Parathyroid adenoma (tissue), 2 donors: ENCODE data around the gene IQCH.
A peak's percentile ranks its signal among the peaks of the same experiment; 100 is the strongest.

Source experiments
- H2AFZ ChIP-seq: fragments of 300-600 bp; sonication (generic); one replicate; pipeline ENCODE4 v1.7.0; 2017; ENCODE audit warnings: antibody characterized with exemption, mild to moderate bottlenecking
- H3K27ac ChIP-seq: fragments of 300-600 bp; sonication (generic); one replicate; pipeline ENCODE4 v1.7.0; 2017
- H3K27me3 ChIP-seq: fragments of 300-600 bp; sonication (generic); one replicate; pipeline ENCODE4 v1.7.0; 2017; ENCODE audit warnings: low read length; ENCODE audit not compliant: control insufficient read depth, insufficient read depth
- H3K36me3 ChIP-seq: fragments of 300-600 bp; sonication (generic); one replicate; pipeline ENCODE4 v1.7.0; 2017; ENCODE audit warnings: low read length; ENCODE audit not compliant: control insufficient read depth, insufficient read depth
- H3K4me1 ChIP-seq: fragments of 300-600 bp; sonication (generic); one replicate; pipeline ENCODE4 v1.7.0; 2017; ENCODE audit warnings: control low read depth
- H3K4me2 ChIP-seq: fragments of 300-600 bp; sonication (generic); one replicate; pipeline ENCODE4 v1.7.0; 2017; ENCODE audit warnings: low read length
- H3K4me3 ChIP-seq: fragments of 300-600 bp; sonication (generic); one replicate; pipeline ENCODE4 v1.7.0; 2017; ENCODE audit warnings: low read depth, low read length
- H3K79me2 ChIP-seq: fragments of 300-600 bp; sonication (generic); one replicate; pipeline ENCODE4 v1.7.0; 2017; ENCODE audit warnings: control low read depth
- H3K9ac ChIP-seq: fragments of 300-600 bp; sonication (generic); one replicate; pipeline ENCODE4 v1.7.0; 2017; ENCODE audit warnings: mild to moderate bottlenecking
- H3K9me3 ChIP-seq: fragments of 300-600 bp; sonication (generic); one replicate; pipeline ENCODE4 v1.7.0; 2017; ENCODE audit warnings: low read length; ENCODE audit not compliant: control insufficient read depth
- TF ChIP-seq, protein P1 (sequence below): fragments of 300-600 bp; sonication (generic); IDR thresholded peaks from one replicate; pipeline ENCODE4 v1.7.0; 2017; ENCODE audit warnings: antibody characterized with exemption, mild to moderate bottlenecking
- donor health status: primary hyperparathyroidism.

Gene IQCH

DNA sequence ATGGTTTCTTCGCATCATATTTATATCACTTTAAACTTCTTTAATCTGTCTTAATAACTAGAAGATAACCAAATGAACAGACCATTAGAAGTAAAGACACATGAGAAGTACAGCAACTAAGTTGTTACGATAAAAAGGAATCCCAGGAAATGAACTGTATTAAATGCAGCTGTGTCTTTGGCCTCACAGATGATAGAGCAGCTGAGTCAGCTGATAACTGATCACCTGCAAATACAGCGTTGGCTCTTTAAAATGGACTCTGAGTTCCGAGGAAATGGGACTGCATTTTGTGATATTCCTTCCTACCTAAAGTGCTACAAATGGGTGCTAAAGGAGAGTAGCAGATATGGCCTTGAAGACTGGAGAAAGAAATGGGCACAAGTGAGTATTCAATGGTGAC lies 145.3 kb downstream of the IQCH start:
- Histone ChIP-seq H3K4me2 (no peak overlapping the region), H2AFZ (peak overlapping the region; percentile 46), H3K36me3 (no peaks in the 10 kb centered on the region), H3K27me3 (no peaks in the 10 kb centered on the region), H3K79me2 (no peaks in the 10 kb centered on the region), H3K4me3 (no peak overlapping the region), H3K4me1 (peaks cover 3% of the 10 kb centered on the region), H3K27ac (no peak overlapping the region), H3K9me3 (no peaks in the 10 kb centered on the region), H3K9ac (no peak overlapping the region)
- TF ChIP-seq, protein P1, sequence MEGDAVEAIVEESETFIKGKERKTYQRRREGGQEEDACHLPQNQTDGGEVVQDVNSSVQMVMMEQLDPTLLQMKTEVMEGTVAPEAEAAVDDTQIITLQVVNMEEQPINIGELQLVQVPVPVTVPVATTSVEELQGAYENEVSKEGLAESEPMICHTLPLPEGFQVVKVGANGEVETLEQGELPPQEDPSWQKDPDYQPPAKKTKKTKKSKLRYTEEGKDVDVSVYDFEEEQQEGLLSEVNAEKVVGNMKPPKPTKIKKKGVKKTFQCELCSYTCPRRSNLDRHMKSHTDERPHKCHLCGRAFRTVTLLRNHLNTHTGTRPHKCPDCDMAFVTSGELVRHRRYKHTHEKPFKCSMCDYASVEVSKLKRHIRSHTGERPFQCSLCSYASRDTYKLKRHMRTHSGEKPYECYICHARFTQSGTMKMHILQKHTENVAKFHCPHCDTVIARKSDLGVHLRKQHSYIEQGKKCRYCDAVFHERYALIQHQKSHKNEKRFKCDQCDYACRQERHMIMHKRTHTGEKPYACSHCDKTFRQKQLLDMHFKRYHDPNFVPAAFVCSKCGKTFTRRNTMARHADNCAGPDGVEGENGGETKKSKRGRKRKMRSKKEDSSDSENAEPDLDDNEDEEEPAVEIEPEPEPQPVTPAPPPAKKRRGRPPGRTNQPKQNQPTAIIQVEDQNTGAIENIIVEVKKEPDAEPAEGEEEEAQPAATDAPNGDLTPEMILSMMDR = no peak

DNA sequence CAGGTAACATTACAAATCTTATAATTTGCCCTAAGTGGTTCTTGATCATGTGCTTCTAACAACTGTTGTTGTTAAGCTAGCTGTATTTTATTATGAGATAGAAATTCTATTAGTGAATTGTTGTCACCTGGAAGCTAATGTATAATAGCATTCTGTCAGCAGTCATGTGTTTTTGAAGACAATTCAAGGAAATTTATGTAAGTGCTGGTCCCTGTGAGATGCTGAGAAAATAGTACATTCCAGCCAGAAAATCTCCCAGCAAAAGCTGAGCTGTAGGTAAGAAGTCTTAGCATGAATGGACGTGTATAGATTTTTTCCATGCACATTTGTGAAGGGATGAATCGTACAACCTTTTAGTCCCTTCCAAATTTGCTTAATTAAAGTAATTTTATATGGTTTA lies 146.3 kb downstream of the IQCH start:
- Histone ChIP-seq H3K4me2 (no peak overlapping the region), H3K9me3 (no peaks in the 10 kb centered on the region), H3K9ac (no peak overlapping the region), H3K36me3 (no peaks in the 10 kb centered on the region), H3K79me2 (no peaks in the 10 kb centered on the region), H3K27me3 (no peaks in the 10 kb centered on the region), H3K4me1 (peaks cover 3% of the 10 kb centered on the region), H2AFZ (no peak overlapping the region), H3K27ac (no peak overlapping the region), H3K4me3 (no peak overlapping the region)
- TF ChIP-seq, protein P1 = no peak

DNA sequence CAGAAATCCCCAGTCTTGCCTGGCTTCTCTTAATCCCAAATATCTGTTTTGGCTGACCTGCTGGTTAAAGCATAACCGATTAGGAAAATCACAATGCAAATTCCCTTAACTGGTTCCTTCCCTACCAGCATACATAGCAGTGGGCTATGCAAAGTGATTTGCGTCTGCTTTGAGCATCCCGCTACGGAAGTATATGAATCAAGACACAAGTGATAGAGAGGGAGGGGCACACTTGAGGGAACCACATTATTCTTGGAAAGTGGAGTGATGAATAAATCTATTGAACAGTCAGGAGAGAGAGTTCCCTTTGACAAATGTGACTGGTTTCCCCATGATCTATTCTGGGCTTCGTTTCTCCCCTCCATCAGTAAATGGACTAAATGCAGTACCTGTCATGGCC lies 146.8 kb downstream of the IQCH start:
- no peaks in the 10 kb centered on the region for H3K9me3 ChIP-seq
- H3K27ac ChIP-seq = no peak overlapping the region
- H3K36me3 ChIP-seq = no peaks in the 10 kb centered on the region
- TF ChIP-seq, protein P1 = no peak
- H2AFZ ChIP-seq = no peak overlapping the region
- no peak overlapping the region for H3K4me2 ChIP-seq
- peaks cover 3% of the 10 kb centered on the region for H3K4me1 ChIP-seq
- no peaks in the 10 kb centered on the region for H3K79me2 ChIP-seq
- no peak overlapping the region for H3K4me3 ChIP-seq
- H3K27me3 ChIP-seq = no peaks in the 10 kb centered on the region
- no peak overlapping the region for H3K9ac ChIP-seq

DNA sequence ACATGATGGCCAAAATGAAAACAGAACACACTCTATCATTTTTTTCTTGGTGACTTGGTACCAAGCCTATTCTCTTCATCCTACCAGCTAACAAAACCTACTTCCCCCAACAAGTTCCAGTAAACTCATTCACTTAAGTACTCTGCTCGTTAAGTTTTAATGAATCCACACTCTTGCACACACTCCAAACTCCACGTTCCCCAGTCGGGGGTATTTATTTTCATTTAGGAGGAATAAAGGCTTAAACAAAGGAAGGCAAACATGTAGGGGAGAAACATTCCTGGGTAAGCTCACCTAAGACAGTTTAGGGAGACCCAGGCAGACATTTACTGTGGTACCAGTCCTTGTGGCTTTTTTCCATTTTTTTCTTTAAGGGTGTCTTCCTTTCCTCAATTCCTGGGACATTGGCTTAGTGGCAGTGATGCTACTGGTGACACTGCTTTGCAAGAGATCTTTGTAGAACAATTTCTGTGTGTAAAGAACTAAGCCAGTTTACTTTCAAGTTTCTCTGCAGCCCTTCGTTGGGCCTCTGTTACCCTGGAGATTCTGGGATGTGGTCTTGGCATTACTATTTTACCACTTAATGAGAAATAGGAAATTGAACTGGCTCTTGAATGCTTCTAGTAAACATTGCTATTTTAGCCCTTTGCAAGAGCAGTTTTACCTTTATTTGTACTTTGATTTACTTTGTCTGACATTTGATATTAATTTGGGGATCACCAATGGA lies 149.0 kb downstream of the IQCH start:
- no peak overlapping the region for H3K4me3 ChIP-seq
- H3K4me1 ChIP-seq = peaks cover 3% of the 10 kb centered on the region
- H3K4me2 ChIP-seq = no peak overlapping the region
- no peaks in the 10 kb centered on the region for H3K27me3 ChIP-seq
- H3K79me2 ChIP-seq = no peaks in the 10 kb centered on the region
- TF ChIP-seq, protein P1 = no peak
- no peaks in the 10 kb centered on the region for H3K9me3 ChIP-seq
- H3K27ac ChIP-seq = no peak overlapping the region
- no peaks in the 10 kb centered on the region for H3K36me3 ChIP-seq
- no peak overlapping the region for H2AFZ ChIP-seq
- H3K9ac ChIP-seq = no peak overlapping the region
